NT2/D1 (cell line): ENCODE results near the gene FAM83E.

Experiments used
- DNase-seq: peaks from one replicate; pipeline ENCODE4 v3.0.0-alpha.2; 2011; ENCODE audit warnings: low read depth, low spot score
- H3K27me3 ChIP-seq: 2 replicates; pipeline ENCODE4 v1.6.0; 2011; ENCODE audit warnings: mild to moderate bottlenecking; ENCODE audit not compliant: insufficient read length, insufficient read depth
- H3K36me3 ChIP-seq: 2 replicates; pipeline ENCODE4 v1.6.1; 2011; ENCODE audit warnings: mild to moderate bottlenecking, low read length, mixed read lengths; ENCODE audit not compliant: insufficient read depth, insufficient read length
- H3K4me1 ChIP-seq: 2 replicates; pipeline ENCODE4 v1.5.1; 2011; ENCODE audit not compliant: insufficient read depth, insufficient read length
- H3K4me3 ChIP-seq: 2 replicates; pipeline ENCODE4 v1.5.1; 2011; ENCODE audit warnings: low read depth; ENCODE audit not compliant: insufficient read length
- H3K9ac ChIP-seq: 2 replicates; pipeline ENCODE4 v1.6.0; 2011; ENCODE audit warnings: low read depth; ENCODE audit not compliant: insufficient read length
- H3K9me3 ChIP-seq: 2 replicates; pipeline ENCODE4 v1.5.1; 2011; ENCODE audit warnings: mild to moderate bottlenecking, low read length; ENCODE audit not compliant: insufficient read depth
- SUZ12 ChIP-seq: IDR thresholded peaks from 2 replicates; pipeline ENCODE4 v1.6.1; 2011; ENCODE audit not compliant: insufficient read length, insufficient read depth; ENCODE audit errors: extremely low read depth
- YY1 ChIP-seq: IDR thresholded peaks from 2 replicates; pipeline ENCODE4 v1.6.1; 2011; ENCODE audit not compliant: insufficient read length, insufficient read depth
- ZNF274 ChIP-seq: IDR thresholded peaks from 2 replicates; pipeline ENCODE4 v1.6.1; 2011; ENCODE audit warnings: mild to moderate bottlenecking, low read depth, low read length

Gene FAM83E

GRCh38 chr19:48656840-48657474 lies 42.1 kb upstream of the FAM83E start:
- Histone ChIP-seq H3K27me3 (no peaks in the 10 kb centered on the region), H3K4me1 (peaks cover 5% of the 10 kb centered on the region), H3K36me3 (no peaks in the 10 kb centered on the region), H3K9me3 (peaks cover 5% of the 10 kb centered on the region; the same call in 1 of the 2 replicates), H3K4me3 (no peak overlapping the region), H3K9ac (no peak overlapping the region)
- DNase-seq: no peak
- TF ChIP-seq SUZ12 (no peak), YY1 (no peak), ZNF274 (no peak)

- TF ChIP-seq YY1 (no peak), SUZ12 (no peak), ZNF274 (no peak)
- Histone ChIP-seq H3K4me3 (no peak overlapping the region), H3K4me1 (peaks cover 7% of the 10 kb centered on the region), H3K36me3 (no peaks in the 10 kb centered on the region), H3K9ac (no peak overlapping the region), H3K27me3 (no peaks in the 10 kb centered on the region), H3K9me3 (no peaks in the 10 kb centered on the region)
- no peak for DNase-seq
Measured at GRCh38 chr19:48654299-48655059, 39.6 kb upstream of the FAM83E start.

GRCh38 chr19:48651683-48652048 lies 36.8 kb upstream of the FAM83E start:
- Histone ChIP-seq H3K9ac (no peak overlapping the region), H3K36me3 (no peaks in the 10 kb centered on the region), H3K9me3 (no peaks in the 10 kb centered on the region), H3K4me3 (no peak overlapping the region), H3K4me1 (peaks cover 5% of the 10 kb centered on the region), H3K27me3 (no peaks in the 10 kb centered on the region)
- DNase-seq: no peak
- TF ChIP-seq SUZ12 (no peak), YY1 (no peak), ZNF274 (no peak)

GRCh38 chr19:48650974-48651682 lies 36.3 kb upstream of the FAM83E start:
- Histone ChIP-seq H3K9me3 (no peaks in the 10 kb centered on the region), H3K4me3 (no peak overlapping the region), H3K9ac (no peak overlapping the region), H3K36me3 (no peaks in the 10 kb centered on the region), H3K4me1 (peaks cover 4% of the 10 kb centered on the region), H3K27me3 (no peaks in the 10 kb centered on the region)
- no peak for DNase-seq
- no peak for TF ChIP-seq SUZ12
- TF ChIP-seq ZNF274: no peak
- no peak for TF ChIP-seq YY1

GRCh38 chr19:48648134-48648533 lies 33.3 kb upstream of the FAM83E start:
- no peaks in the 10 kb centered on the region for H3K36me3 ChIP-seq
- H3K4me1 ChIP-seq: peaks cover 7% of the 10 kb centered on the region
- H3K9me3 ChIP-seq: no peaks in the 10 kb centered on the region
- H3K9ac ChIP-seq: no peak overlapping the region
- no peak for DNase-seq
- H3K27me3 ChIP-seq: no peaks in the 10 kb centered on the region
- H3K4me3 ChIP-seq: no peak overlapping the region
- TF ChIP-seq ZNF274 (no peak), YY1 (no peak)

- no peaks in the 10 kb centered on the region for H3K27me3 ChIP-seq
- H3K9ac ChIP-seq: no peak overlapping the region
- peak; percentile 85 for DNase-seq
- H3K36me3 ChIP-seq: no peaks in the 10 kb centered on the region
- TF ChIP-seq SUZ12 (no peak), ZNF274 (no peak), YY1 (no peak)
- no peak overlapping the region for H3K4me3 ChIP-seq
- H3K4me1 ChIP-seq: peaks cover 3% of the 10 kb centered on the region
- no peaks in the 10 kb centered on the region for H3K9me3 ChIP-seq
Measured at GRCh38 chr19:48646722-48647216, 31.9 kb upstream of the FAM83E start.

- peaks cover 3% of the 10 kb centered on the region for H3K4me1 ChIP-seq
- H3K9me3 ChIP-seq: no peaks in the 10 kb centered on the region
- peak within 1 kb of the TSS; percentile 65 for H3K4me3 ChIP-seq
- H3K36me3 ChIP-seq: no peaks in the 10 kb centered on the region
- H3K27me3 ChIP-seq: no peaks in the 10 kb centered on the region
- peak within 1 kb of the TSS; percentile 83 for H3K9ac ChIP-seq
- DNase-seq: no peak
- no peak for TF ChIP-seq YY1
- no peak for TF ChIP-seq ZNF274
Measured at GRCh38 chr19:48646001-48646721, 31.3 kb upstream of the FAM83E start, which contains the start of gene CA11. TSS of gene CA11 (minus strand) at chr19:48646187. CDS start at chr19:48645632, 555 bp downstream.
